H9 (cell line): ENCODE data around the gene CYFIP1. TPM values are rescaled to one million over a fixed set of nuclear protein-coding genes. Genes with fewer than 3 reads are reported as not detected.

ENCODE experiments used
- DNase-seq: peaks from one replicate; pipeline ENCODE4 v3.0.0-alpha.2; 2017
- H2AFZ ChIP-seq: one replicate; pipeline ENCODE4 v1.6.1; 2013; ENCODE audit warnings: mild to moderate bottlenecking, low read length, control low read depth, moderate library complexity
- H2AK5ac ChIP-seq: 2 replicates; pipeline ENCODE4 v1.6.1; 2013; ENCODE audit warnings: low read length, control low read depth, mixed read lengths; ENCODE audit not compliant: insufficient read length
- H2BK120ac ChIP-seq: one replicate; pipeline ENCODE4 v1.6.1; 2013; ENCODE audit warnings: low read depth, mild to moderate bottlenecking, low read length, control low read depth, inconsistent platforms; ENCODE audit not compliant: poor library complexity, severe bottlenecking
- H2BK12ac ChIP-seq: 2 replicates; pipeline ENCODE4 v1.6.1; 2013; ENCODE audit warnings: low read length, control low read depth, mixed read lengths, low read depth; ENCODE audit not compliant: insufficient read length
- H2BK15ac ChIP-seq: 2 replicates; pipeline ENCODE4 v1.6.1; 2013; ENCODE audit warnings: low read depth, low read length, control low read depth
- H2BK20ac ChIP-seq: one replicate; pipeline ENCODE4 v1.6.1; 2013; ENCODE audit warnings: low read depth, mild to moderate bottlenecking, low read length, control low read depth, inconsistent platforms; ENCODE audit not compliant: poor library complexity, severe bottlenecking
- H2BK5ac ChIP-seq: 2 replicates; pipeline ENCODE4 v1.6.1; 2013; ENCODE audit warnings: low read length, control low read depth, mixed read lengths; ENCODE audit not compliant: insufficient read length
- H3K14ac ChIP-seq: 2 replicates; pipeline ENCODE4 v1.6.1; 2013; ENCODE audit warnings: low read length, control low read depth; ENCODE audit not compliant: insufficient read depth
- H3K18ac ChIP-seq: 2 replicates; pipeline ENCODE4 v1.6.1; 2013; ENCODE audit warnings: low read depth, mild to moderate bottlenecking, mixed read lengths, low read length, control low read depth; ENCODE audit not compliant: insufficient read length
- H3K23ac ChIP-seq: 2 replicates; pipeline ENCODE4 v1.6.1; 2013; ENCODE audit warnings: low read length, control low read depth, mixed read lengths, low read depth; ENCODE audit not compliant: insufficient read length
- H3K23me2 ChIP-seq: 2 replicates; pipeline ENCODE4 v1.6.1; 2013; ENCODE audit warnings: low read depth, mild to moderate bottlenecking, mixed read lengths, low read length, control low read depth; ENCODE audit not compliant: insufficient read length, poor library complexity, severe bottlenecking
- H3K27ac ChIP-seq: 2 replicates; pipeline ENCODE4 v1.5.1; 2013; ENCODE audit warnings: low read length, control low read depth, mixed read lengths, low read depth; ENCODE audit not compliant: insufficient read length
- H3K27me3 ChIP-seq: 2 replicates; pipeline ENCODE4 v1.6.1; 2013; ENCODE audit warnings: low read length, control low read depth, inconsistent platforms; ENCODE audit not compliant: insufficient read depth
- H3K4ac ChIP-seq: 2 replicates; pipeline ENCODE4 v1.6.1; 2013; ENCODE audit warnings: low read depth, mild to moderate bottlenecking, control low read depth, inconsistent platforms, low read length, moderate library complexity
- H3K4me1 ChIP-seq: 2 replicates; pipeline ENCODE4 v1.6.1; 2013; ENCODE audit warnings: low read length, control low read depth, inconsistent platforms; ENCODE audit not compliant: insufficient read depth
- H3K4me2 ChIP-seq: 2 replicates; pipeline ENCODE4 v1.6.1; 2013; ENCODE audit warnings: low read length, control low read depth, mixed read lengths; ENCODE audit not compliant: insufficient read length, insufficient read depth
- H3K56ac ChIP-seq: 2 replicates; pipeline ENCODE4 v1.6.1; 2013; ENCODE audit warnings: low read depth, mild to moderate bottlenecking, mixed read lengths, low read length, control low read depth; ENCODE audit not compliant: insufficient read length
- H3K79me1 ChIP-seq: 2 replicates; pipeline ENCODE4 v1.6.1; 2013; ENCODE audit warnings: low read depth, mild to moderate bottlenecking, moderate library complexity, low read length, control low read depth, inconsistent platforms; ENCODE audit not compliant: insufficient read depth, poor library complexity, severe bottlenecking
- H3K79me2 ChIP-seq: 2 replicates; pipeline ENCODE4 v1.6.1; 2013; ENCODE audit warnings: low read length, control low read depth, inconsistent platforms; ENCODE audit not compliant: insufficient read depth
- H3K9ac ChIP-seq: 2 replicates; pipeline ENCODE4 v1.6.1; 2013; ENCODE audit warnings: low read length, control low read depth, mixed read lengths; ENCODE audit not compliant: insufficient read length; ENCODE audit errors: extremely low read depth
- H3K9me3 ChIP-seq: one replicate; pipeline ENCODE4 v1.6.1; 2013; ENCODE audit warnings: low read depth, low read length, inconsistent platforms; ENCODE audit not compliant: control insufficient read depth
- H3T11ph ChIP-seq: one replicate; pipeline ENCODE4 v1.6.1; 2013; ENCODE audit warnings: mild to moderate bottlenecking, low read length, control low read depth, inconsistent platforms
- H4K20me1 ChIP-seq: one replicate; pipeline ENCODE4 v1.6.1; 2013; ENCODE audit not compliant: control insufficient read depth, insufficient read length, insufficient read depth
- H4K5ac ChIP-seq: 2 replicates; pipeline ENCODE4 v1.6.1; 2013; ENCODE audit warnings: low read depth, mild to moderate bottlenecking, mixed read lengths, low read length, control low read depth; ENCODE audit not compliant: insufficient read length
- H4K8ac ChIP-seq: replicated peaks from 2 replicates; pipeline ENCODE4 v1.6.1; 2013; ENCODE audit warnings: low read length, control low read depth, mixed read lengths, low read depth; ENCODE audit not compliant: insufficient read length
- H4K91ac ChIP-seq: 2 replicates; pipeline ENCODE4 v1.6.1; 2013; ENCODE audit warnings: low read depth, mild to moderate bottlenecking, moderate library complexity, mixed read lengths, low read length, control low read depth; ENCODE audit not compliant: insufficient read length
- H3K27ac Mint-ChIP-seq, 3 experiments: 2 replicates in 2 of 3; 3 replicates in 1 of 3; pipeline ENCODE4 v1.8.0; 2020 to 2021; ENCODE audit warnings: mixed read lengths in 3 of 3, mild to moderate bottlenecking in 1 of 3, moderate library complexity in 1 of 3
- H3K27me3 Mint-ChIP-seq: 2 replicates; pipeline ENCODE4 v1.8.0; 2021; ENCODE audit warnings: low read depth, mild to moderate bottlenecking, moderate library complexity, mixed read lengths
- H3K36me3 Mint-ChIP-seq, 3 experiments: 2 replicates in 2 of 3; 3 replicates in 1 of 3; pipeline ENCODE4 v1.8.0; 2020 to 2021; ENCODE audit warnings: low read depth in 3 of 3, mixed read lengths in 3 of 3; ENCODE audit not compliant: insufficient read depth in 1 of 3
- H3K4me1 Mint-ChIP-seq, 2 experiments: 2 replicates each; pipeline ENCODE4 v1.8.0; 2020; ENCODE audit warnings: mixed read lengths in 2 of 2
- H3K4me3 Mint-ChIP-seq, 2 experiments: 2 replicates in 1 of 2; 3 replicates in 1 of 2; pipeline ENCODE4 v1.8.0; 2020 to 2021; ENCODE audit warnings: mild to moderate bottlenecking in 2 of 2, mixed read lengths in 2 of 2, moderate library complexity in 1 of 2
- H3K9me3 Mint-ChIP-seq, 2 experiments: 2 replicates in 1 of 2; 3 replicates in 1 of 2; pipeline ENCODE4 v1.8.0; 2020; ENCODE audit warnings: mild to moderate bottlenecking in 2 of 2, mixed read lengths in 2 of 2, moderate library complexity in 1 of 2
- CTCF ChIP-seq: fragments of 200-600 bp; sonication (generic); conservative IDR thresholded peaks from 3 replicates; pipeline ENCODE4 v1.8.0; 2021; ENCODE audit warnings: antibody characterized with exemption, mild to moderate bottlenecking
- WGBS: extraction: QIAGEN DNeasy Blood & Tissue Kit; methylation state at CpG from one replicate; pipeline ENCODE4 v1.1.7; 2013; ENCODE audit warnings: missing lambda C conversion rate, low lambda C conversion rate, mixed read lengths; ENCODE audit not compliant: insufficient read length; ENCODE audit errors: extremely low coverage; 5-methylcytosine and 5-hydroxymethylcytosine counted together
- total RNA-seq: library from RNA; stranded (reverse); gene quantifications from 2 replicates; pipeline ENCODE4 v1.2.1, GENCODE V29; 2021

The CYFIP1 gene
- total RNA-seq, 1 experiment from 2014 or later: 71.2 TPM

- Histone ChIP-seq H3K79me2 (no peaks in the 10 kb centered on the region; the same call in 1 of the 2 replicates), H2BK5ac (no peak overlapping the region), H3T11ph (no peak overlapping the region), H3K4me1 (no peaks in the 10 kb centered on the region), H2AK5ac (no peak overlapping the region), H4K20me1 (no peaks in the 10 kb centered on the region), H3K18ac (no peak overlapping the region), H2BK20ac (no peak overlapping the region), H3K4me2 (no peak overlapping the region), H3K79me1 (no peaks in the 10 kb centered on the region), H3K9me3 (no peaks in the 10 kb centered on the region), H2BK12ac (no peak overlapping the region), H3K23me2 (no peaks in the 10 kb centered on the region), H3K27me3 (peaks cover 6% of the 10 kb centered on the region; the same call in 1 of the 2 replicates), H2BK15ac (no peak overlapping the region), H3K14ac (peak overlapping the region; percentile 59; the same call in 1 of the 2 replicates), H4K91ac (no peak overlapping the region), H3K9ac (no peak overlapping the region), H4K5ac (no peak overlapping the region), H4K8ac (no peak overlapping the region), H2BK120ac (no peak overlapping the region), H3K27ac (no peak overlapping the region), H3K23ac (no peak overlapping the region), H2AFZ (no peak overlapping the region), H3K4ac (no peak overlapping the region), H3K56ac (no peak overlapping the region)
- Mint-ChIP-seq H3K9me3 (no peaks in the 10 kb centered on the region), H3K4me1 (peaks cover 8 to 16% of the 10 kb centered on the region in 2 experiments; a peak in 3 of 4 replicates), H3K27ac (peak overlapping the region in 1 of 3 experiments; percentile 65; a peak in 2 of 7 replicates), H3K36me3 (peaks cover 0 to 2% (median 0%) of the 10 kb centered on the region in 3 experiments; a peak in 1 of 7 replicates), H3K4me3 (no peak overlapping the region), H3K27me3 (peaks cover 46% of the 10 kb centered on the region)
- TF ChIP-seq CTCF: no peak
- DNase-seq: no peak
- no CpG with 5 or more reads among the region's 16 CpGs for WGBS
These were observed 21.5 kb downstream of the CYFIP1 start for GRCh38 chr15:22958487-22959280.
